Naive B cell (primary cell): ENCODE measurements around the gene RNF150. TPM values are rescaled to one million over a fixed set of nuclear protein-coding genes. Genes with fewer than 3 reads are reported as not detected.
"Not testable (repeated sequence)": the region's sequence is repeated elsewhere in the genome, so short reads cannot be mapped to it uniquely, and the experiment has no call there.

Source experiments
- ATAC-seq, 2 donors: fragments of 150-1000 bp; cut with Tn5 transposase; 2 replicates each; pipeline ENCODE4 v1.10.0; 2021; ENCODE audit warnings: low read depth in 2 of 2, mild to moderate bottlenecking in 2 of 2, moderate library complexity in 2 of 2
- DNase-seq: peaks from one replicate; pipeline ENCODE4 v3.0.0; 2022
- H3K27ac Mint-ChIP-seq, 6 donors: one replicate each; pipeline ENCODE4 v1.8.0; 2020 to 2022; ENCODE audit warnings: mild to moderate bottlenecking in 6 of 6, mixed read lengths in 6 of 6, moderate library complexity in 5 of 6, inconsistent platforms in 2 of 6
- H3K27me3 Mint-ChIP-seq, 3 donors: one replicate each; pipeline ENCODE4 v1.8.0; 2021 to 2022; ENCODE audit warnings: mixed read lengths in 3 of 3, mild to moderate bottlenecking in 1 of 3
- H3K36me3 Mint-ChIP-seq, 2 donors: one replicate each; pipeline ENCODE4 v1.8.0; 2020 to 2022; ENCODE audit warnings: mixed read lengths in 2 of 2, inconsistent platforms in 1 of 2, mild to moderate bottlenecking in 1 of 2
- H3K4me1 Mint-ChIP-seq, 3 donors: one replicate each; pipeline ENCODE4 v1.8.0; 2020 to 2022; ENCODE audit warnings: mixed read lengths in 3 of 3, inconsistent platforms in 1 of 3, mild to moderate bottlenecking in 1 of 3, moderate library complexity in 1 of 3
- H3K4me3 Mint-ChIP-seq, 8 donors: one replicate each; pipeline ENCODE4 v1.8.0; 2020 to 2022; ENCODE audit warnings: mild to moderate bottlenecking in 8 of 8, mixed read lengths in 8 of 8, moderate library complexity in 8 of 8, inconsistent platforms in 2 of 8
- H3K9me3 Mint-ChIP-seq, 7 donors: one replicate each; pipeline ENCODE4 v1.8.0; 2020 to 2022; ENCODE audit warnings: mixed read lengths in 7 of 7, mild to moderate bottlenecking in 5 of 7, inconsistent platforms in 2 of 7, moderate library complexity in 1 of 7
- polyA plus RNA-seq, 6 donors: library from polyadenylated mRNA; unstranded; fragments of 300-500 nt; fragmentation: Illumina TruSeq; gene quantifications; one replicate each; pipeline ENCODE4 v1.2.3, GENCODE V29; 2021; ENCODE audit warnings: low read depth in 6 of 6

RNF150 gene
- polyA plus RNA-seq, 6 donors from 2014 or later: 0.15 TPM; not detected in 5

- peaks cover 42 to 57% (median 52%) of the 10 kb centered on the region in 3 donors for H3K4me1 Mint-ChIP-seq
- H3K36me3 Mint-ChIP-seq: peaks cover 0 to 8% of the 10 kb centered on the region in 2 donors
- H3K27me3 Mint-ChIP-seq: no peaks in the 10 kb centered on the region
- ATAC-seq: peak in 1 of 2 donors; percentile 48
- no peak for DNase-seq
- no peak overlapping the region for H3K4me3 Mint-ChIP-seq
- H3K27ac Mint-ChIP-seq: peak overlapping the region in 3 of 6 donors; percentile 14 to 57 (median 27)
- H3K9me3 Mint-ChIP-seq: peaks cover 0 to 13% (median 0%) of the 10 kb centered on the region in 7 donors
Measured at GRCh38 chr4:140837736-140838135, 295.5 kb downstream of the RNF150 start.

- peaks cover 57 to 76% (median 59%) of the 10 kb centered on the region in 3 donors for H3K4me1 Mint-ChIP-seq
- H3K9me3 Mint-ChIP-seq: peaks cover 0 to 5% (median 2%) of the 10 kb centered on the region in 7 donors
- H3K27ac Mint-ChIP-seq: peak overlapping the region in 1 of 6 donors; percentile 42
Measured at GRCh38 chr4:140834839-140835495, 298.3 kb downstream of the RNF150 start.

DNA sequence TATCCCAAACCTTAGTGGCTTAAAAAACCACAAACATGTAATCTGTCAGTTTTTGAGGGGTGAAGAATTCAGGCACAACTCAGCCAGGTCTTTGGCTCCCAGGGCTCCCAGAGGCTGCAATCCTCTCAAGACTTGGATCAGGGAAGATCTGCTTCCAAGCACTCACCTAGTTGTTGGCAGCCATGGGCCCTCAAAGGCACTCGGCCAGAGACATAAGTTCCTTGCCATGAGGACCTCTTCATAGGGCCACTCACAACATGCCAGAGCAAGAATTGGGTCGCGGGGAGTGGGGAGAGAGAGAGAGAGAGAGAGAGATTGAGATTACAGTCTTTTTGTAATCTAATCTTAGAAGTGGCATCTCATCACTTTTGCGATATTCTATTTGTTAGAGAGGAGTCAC is 300.0 kb downstream of the RNF150 start:
- peaks cover 0 to 19% of the 10 kb centered on the region in 2 donors for H3K36me3 Mint-ChIP-seq
- H3K27ac Mint-ChIP-seq: peak overlapping the region in 1 of 6 donors; percentile 28
- DNase-seq (no peak), ATAC-seq (no peak)
- peaks cover 0 to 13% (median 2%) of the 10 kb centered on the region in 7 donors for H3K9me3 Mint-ChIP-seq
- peaks cover 62 to 82% (median 65%) of the 10 kb centered on the region in 3 donors for H3K4me1 Mint-ChIP-seq
- H3K27me3 Mint-ChIP-seq: no peaks in the 10 kb centered on the region
- H3K4me3 Mint-ChIP-seq: no peak overlapping the region

More at GRCh38 chr4:140834839-140835495, 298.3 kb downstream of the RNF150 start:
- Mint-ChIP-seq H3K27me3 (no peaks in the 10 kb centered on the region), H3K36me3 (peaks cover 0 to 12% of the 10 kb centered on the region in 2 donors), H3K4me3 (peak overlapping the region in 2 of 8 donors; percentile 13 to 17)
- DNase-seq (no peak), ATAC-seq (no peak)

GRCh38 chr4:140829825-140830224 is 303.4 kb downstream of the RNF150 start:
- Mint-ChIP-seq H3K27ac (peak overlapping the region; percentile 80 to 96 (median 88)), H3K27me3 (no peaks in the 10 kb centered on the region), H3K9me3 (peaks cover 2 to 16% (median 9%) of the 10 kb centered on the region in 7 donors), H3K36me3 (peaks cover under 1 to 25% of the 10 kb centered on the region in 2 donors), H3K4me3 (peak overlapping the region in 7 of 8 donors; percentile 27 to 74 (median 53)), H3K4me1 (peaks cover 56 to 87% (median 80%) of the 10 kb centered on the region in 3 donors)
- ATAC-seq (peak; percentile 94 to 97), DNase-seq (peak; percentile 59)

- Mint-ChIP-seq H3K27me3 (no peaks in the 10 kb centered on the region), H3K4me3 (peak overlapping the region in 5 of 8 donors; percentile 2 to 85 (median 22)), H3K4me1 (peaks cover 44 to 68% (median 63%) of the 10 kb centered on the region in 3 donors), H3K36me3 (peaks cover 4 to 33% of the 10 kb centered on the region in 2 donors), H3K9me3 (peaks cover 9 to 35% (median 20%) of the 10 kb centered on the region in 7 donors), H3K27ac (peak overlapping the region in 2 of 6 donors; percentile 17 to 36)
- ATAC-seq: no peak
- DNase-seq: no peak
Measured at GRCh38 chr4:140826701-140827027, 306.6 kb downstream of the RNF150 start.

DNA sequence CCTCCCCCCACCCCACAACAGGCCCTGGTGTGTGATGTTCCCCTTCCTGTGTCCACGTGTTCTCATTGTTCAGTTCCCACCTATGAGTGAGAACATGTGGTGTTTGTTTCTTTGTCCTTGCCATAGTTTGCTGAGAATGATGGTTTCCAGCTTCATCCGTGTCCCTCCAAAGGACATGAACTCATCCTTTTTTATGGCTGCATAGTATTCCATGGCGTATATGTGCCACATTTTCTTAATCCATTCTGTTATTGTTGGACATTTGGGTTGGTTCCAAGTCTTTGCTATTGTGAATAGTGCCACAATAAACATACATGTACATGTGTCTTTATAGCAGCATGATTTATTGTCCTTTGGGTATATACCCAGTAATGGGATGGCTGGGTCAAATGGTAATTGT is 312.7 kb downstream of the RNF150 start:
- peaks cover 13 to 28% (median 14%) of the 10 kb centered on the region in 3 donors for H3K4me1 Mint-ChIP-seq
- not testable (repeated sequence) for DNase-seq, H3K4me3 Mint-ChIP-seq, H3K27me3 Mint-ChIP-seq, ATAC-seq
- peaks cover 4 to 27% (median 16%) of the 10 kb centered on the region in 7 donors for H3K9me3 Mint-ChIP-seq
- H3K36me3 Mint-ChIP-seq: peaks cover 4 to 20% of the 10 kb centered on the region in 2 donors
- H3K27ac Mint-ChIP-seq: peak overlapping the region in 1 of 6 donors; percentile 42

DNA sequence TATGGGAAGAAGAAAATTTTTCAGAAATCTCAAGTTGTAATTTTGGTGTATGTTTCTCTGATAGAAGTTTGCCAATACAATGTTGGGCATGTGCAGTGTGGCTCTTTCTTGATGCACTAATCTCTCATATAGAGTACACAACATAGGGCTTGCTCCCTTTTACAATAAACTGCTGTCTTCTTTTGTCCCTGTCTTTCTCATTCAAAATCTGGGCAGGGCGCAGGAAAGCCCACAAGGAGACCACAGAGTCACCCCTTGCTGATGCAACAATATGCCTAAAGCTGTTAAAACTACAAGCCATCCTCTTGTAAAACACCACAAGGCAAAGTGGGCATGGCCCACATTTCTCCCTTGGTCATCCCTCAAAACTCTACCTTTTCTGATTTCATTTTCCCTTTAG is 313.7 kb downstream of the RNF150 start:
- H3K27ac Mint-ChIP-seq: no peak overlapping the region
- DNase-seq (no peak), ATAC-seq (no peak)
- peaks cover under 1 to 20% (median 10%) of the 10 kb centered on the region in 7 donors for H3K9me3 Mint-ChIP-seq
- H3K4me3 Mint-ChIP-seq: no peak overlapping the region
- H3K36me3 Mint-ChIP-seq: peaks cover 1 to 11% of the 10 kb centered on the region in 2 donors
- H3K27me3 Mint-ChIP-seq: no peaks in the 10 kb centered on the region
- H3K4me1 Mint-ChIP-seq: peaks cover 9 to 33% (median 19%) of the 10 kb centered on the region in 3 donors

GRCh38 chr4:140818433-140818832 is 314.8 kb downstream of the RNF150 start:
- ATAC-seq: no peak
- Mint-ChIP-seq H3K9me3 (peaks cover 0 to 10% (median 4%) of the 10 kb centered on the region in 7 donors), H3K4me3 (no peak overlapping the region), H3K4me1 (peaks cover 9 to 33% (median 23%) of the 10 kb centered on the region in 3 donors), H3K36me3 (peaks cover 0 to 4% of the 10 kb centered on the region in 2 donors), H3K27me3 (no peaks in the 10 kb centered on the region), H3K27ac (no peak overlapping the region)
- no peak for DNase-seq

- Mint-ChIP-seq H3K9me3 (peaks cover 0 to 5% (median 0%) of the 10 kb centered on the region in 7 donors), H3K27ac (peak overlapping the region in 1 of 6 donors; percentile 66), H3K27me3 (no peaks in the 10 kb centered on the region), H3K4me3 (peak overlapping the region in 1 of 8 donors; percentile 4), H3K36me3 (no peaks in the 10 kb centered on the region), H3K4me1 (peaks cover 12 to 37% (median 27%) of the 10 kb centered on the region in 3 donors)
- no peak for ATAC-seq
- no peak for DNase-seq
Measured at GRCh38 chr4:140816806-140817510, 316.3 kb downstream of the RNF150 start.

GRCh38 chr4:140813804-140814203 is 319.5 kb downstream of the RNF150 start:
- peak overlapping the region in 1 of 6 donors; percentile 84 for H3K27ac Mint-ChIP-seq
- ATAC-seq: no peak

DNA sequence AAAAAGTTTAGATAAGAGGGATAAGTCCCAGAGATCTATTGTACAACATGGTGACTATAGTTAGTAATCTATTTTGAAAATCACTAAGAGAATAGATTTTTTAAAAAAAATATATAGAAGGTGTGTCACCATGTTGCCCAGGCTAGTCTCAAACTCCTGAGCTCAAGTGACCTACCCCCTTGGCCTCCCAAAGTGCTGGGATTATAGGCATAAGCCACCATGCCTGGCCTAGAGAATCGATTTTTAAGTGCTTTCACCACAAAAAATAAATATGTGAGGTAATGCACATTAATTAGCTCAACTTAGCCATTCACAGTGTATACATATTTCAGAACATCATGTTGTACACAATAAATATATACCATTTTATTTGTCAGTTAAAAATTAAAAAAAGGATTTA is 320.4 kb downstream of the RNF150 start:
- no peak overlapping the region for H3K4me3 Mint-ChIP-seq
- H3K27ac Mint-ChIP-seq: no peak overlapping the region
- peaks cover 0 to 4% (median 2%) of the 10 kb centered on the region in 7 donors for H3K9me3 Mint-ChIP-seq
- ATAC-seq: no peak
- H3K36me3 Mint-ChIP-seq: no peaks in the 10 kb centered on the region
- H3K4me1 Mint-ChIP-seq: peaks cover 48 to 66% (median 51%) of the 10 kb centered on the region in 3 donors
- no peaks in the 10 kb centered on the region for H3K27me3 Mint-ChIP-seq
- DNase-seq: no peak

More at GRCh38 chr4:140813804-140814203, 319.5 kb downstream of the RNF150 start:
- Mint-ChIP-seq H3K27me3 (no peaks in the 10 kb centered on the region), H3K9me3 (peaks cover 0 to 4% (median 2%) of the 10 kb centered on the region in 7 donors), H3K36me3 (no peaks in the 10 kb centered on the region), H3K4me1 (peaks cover 44 to 61% (median 50%) of the 10 kb centered on the region in 3 donors), H3K4me3 (no peak overlapping the region)
- DNase-seq: no peak

GRCh38 chr4:140811429-140811828 is 321.8 kb downstream of the RNF150 start:
- Mint-ChIP-seq H3K27me3 (no peaks in the 10 kb centered on the region), H3K4me3 (peak overlapping the region in 3 of 8 donors; percentile 16 to 68 (median 63)), H3K27ac (peak overlapping the region in 5 of 6 donors; percentile 9 to 94 (median 75)), H3K9me3 (peaks cover 0 to 4% (median 0%) of the 10 kb centered on the region in 7 donors), H3K36me3 (no peaks in the 10 kb centered on the region), H3K4me1 (peaks cover 59 to 72% (median 64%) of the 10 kb centered on the region in 3 donors)
- DNase-seq (no peak), ATAC-seq (no peak)

DNA sequence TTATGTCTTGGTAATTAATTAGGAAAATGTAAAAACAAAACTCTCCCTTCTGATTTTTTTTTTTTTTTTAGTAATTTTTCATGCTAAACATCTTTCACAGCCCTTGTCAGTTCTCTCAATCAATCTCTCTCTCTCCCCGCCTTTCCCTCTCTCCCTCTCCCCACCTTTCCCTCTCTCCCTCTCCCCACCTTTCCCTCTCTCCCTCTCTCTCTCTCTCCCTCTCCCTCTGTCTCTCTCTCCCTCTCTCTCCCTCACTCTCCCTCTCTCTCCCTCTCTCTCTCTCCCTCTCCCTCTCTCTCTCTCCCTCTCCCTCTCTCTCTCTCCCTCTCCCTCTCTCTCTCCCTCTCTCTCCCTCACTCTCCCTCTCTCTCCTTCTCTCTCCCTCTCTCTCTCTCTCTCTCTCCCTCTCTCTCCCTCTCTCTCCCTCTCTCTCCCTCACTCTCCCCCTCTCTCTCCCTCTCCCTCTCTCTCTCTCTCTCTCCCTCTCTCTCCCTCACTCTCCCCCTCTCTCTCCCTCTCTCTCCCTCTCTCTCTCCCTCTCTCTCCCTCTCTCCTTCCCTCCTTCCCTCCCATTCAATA is 322.6 kb downstream of the RNF150 start:
- peaks cover 63 to 75% (median 72%) of the 10 kb centered on the region in 3 donors for H3K4me1 Mint-ChIP-seq
- peak overlapping the region in 5 of 8 donors; percentile 63 to 88 (median 81) for H3K4me3 Mint-ChIP-seq
- not testable (repeated sequence) for DNase-seq, ATAC-seq, H3K36me3 Mint-ChIP-seq, H3K9me3 Mint-ChIP-seq, H3K27me3 Mint-ChIP-seq
- peak overlapping the region in 5 of 6 donors; percentile 72 to 93 (median 86) for H3K27ac Mint-ChIP-seq
